ENCODE measurements around the gene RAD52. TPM values are rescaled to one million over a fixed set of nuclear protein-coding genes. Genes with fewer than 3 reads are reported as not detected.

The RAD52 gene
- total RNA-seq, 1 experiment from 2014 or later: 19.2 TPM

DNA sequence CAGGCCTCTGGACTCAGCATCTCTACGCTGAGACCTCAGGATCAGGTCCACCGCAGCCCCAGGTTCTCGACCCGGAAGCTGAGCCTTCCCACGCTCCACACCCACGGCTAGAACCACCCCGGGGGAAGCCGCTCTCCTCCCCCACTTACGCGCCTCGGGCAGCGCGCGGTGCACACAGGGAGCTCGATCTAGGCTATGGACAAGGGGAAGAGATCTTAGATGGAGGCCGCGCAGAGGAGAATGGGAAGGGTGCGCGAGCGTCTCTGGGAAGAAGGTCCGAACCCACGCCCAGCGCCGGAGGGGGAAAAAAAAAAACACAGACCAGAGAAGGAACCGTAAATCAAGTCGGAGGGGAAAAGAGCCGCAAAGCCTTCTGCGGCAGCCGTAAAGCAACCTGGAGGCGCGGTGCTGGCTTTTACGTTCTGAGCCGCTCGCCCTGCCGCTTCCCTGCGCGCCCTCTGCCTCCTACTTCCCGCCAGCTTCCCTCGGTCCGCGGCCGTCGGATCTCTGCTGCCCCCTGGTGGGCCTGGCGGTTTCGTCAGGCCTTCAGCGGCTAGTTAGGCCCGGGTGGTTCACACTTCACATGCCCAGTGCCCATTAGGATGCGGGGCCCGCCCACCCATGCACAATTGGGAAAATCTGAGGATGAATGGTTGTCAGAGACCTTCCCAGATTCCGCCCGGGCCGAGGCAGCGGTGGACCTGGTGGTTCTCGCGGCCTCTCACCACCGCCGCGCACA, at the start of gene RAD52 (continued):
- TF ChIP-seq, protein P1, sequence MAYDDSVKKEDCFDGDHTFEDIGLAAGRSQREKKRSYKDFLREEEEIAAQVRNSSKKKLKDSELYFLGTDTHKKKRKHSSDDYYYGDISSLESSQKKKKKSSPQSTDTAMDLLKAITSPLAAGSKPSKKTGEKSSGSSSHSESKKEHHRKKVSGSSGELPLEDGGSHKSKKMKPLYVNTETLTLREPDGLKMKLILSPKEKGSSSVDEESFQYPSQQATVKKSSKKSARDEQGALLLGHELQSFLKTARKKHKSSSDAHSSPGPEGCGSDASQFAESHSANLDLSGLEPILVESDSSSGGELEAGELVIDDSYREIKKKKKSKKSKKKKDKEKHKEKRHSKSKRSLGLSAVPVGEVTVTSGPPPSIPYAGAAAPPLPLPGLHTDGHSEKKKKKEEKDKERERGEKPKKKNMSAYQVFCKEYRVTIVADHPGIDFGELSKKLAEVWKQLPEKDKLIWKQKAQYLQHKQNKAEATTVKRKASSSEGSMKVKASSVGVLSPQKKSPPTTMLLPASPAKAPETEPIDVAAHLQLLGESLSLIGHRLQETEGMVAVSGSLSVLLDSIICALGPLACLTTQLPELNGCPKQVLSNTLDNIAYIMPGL (CRISPR knock-in tag; IDR thresholded peaks at IDR 0.05): peak; percentile 82
- TF ChIP-seq, protein P2, sequence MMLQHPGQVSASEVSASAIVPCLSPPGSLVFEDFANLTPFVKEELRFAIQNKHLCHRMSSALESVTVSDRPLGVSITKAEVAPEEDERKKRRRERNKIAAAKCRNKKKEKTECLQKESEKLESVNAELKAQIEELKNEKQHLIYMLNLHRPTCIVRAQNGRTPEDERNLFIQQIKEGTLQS (CRISPR knock-in tag; conservative IDR thresholded peaks at IDR 0.05): no peak
- TF ChIP-seq ZNF423 (CRISPR knock-in tag; IDR thresholded peaks at IDR 0.05) (no peak), NR1H2 (CRISPR knock-in tag; IDR thresholded peaks at IDR 0.05) (no peak), PRRX2 (CRISPR knock-in tag; IDR thresholded peaks at IDR 0.05) (no peak), ZNF232 (CRISPR knock-in tag; IDR thresholded peaks at IDR 0.05) (0 out of 2 replicates have a peak, but pooled peaks have one; percentile 36), ZBTB21 (CRISPR knock-in tag; IDR thresholded peaks at IDR 0.05; ENCODE audit: borderline replicate concordance) (0 out of 2 replicates have a peak, but pooled peaks have one; percentile 63), SMAD4 (CRISPR knock-in tag; IDR thresholded peaks at IDR 0.05) (no peak), SOX15 (CRISPR knock-in tag; IDR thresholded peaks at IDR 0.05) (no peak), ZNF671 (CRISPR knock-in tag; IDR thresholded peaks at IDR 0.05) (no peak), ZNF396 (CRISPR knock-in tag; IDR thresholded peaks at IDR 0.05; ENCODE audit: borderline replicate concordance) (no peak), MXD4 (CRISPR knock-in tag; IDR thresholded peaks at IDR 0.05; ENCODE audit: borderline replicate concordance) (no peak), EMX1 (CRISPR knock-in tag; IDR thresholded peaks at IDR 0.05) (no peak), TEAD1 (CRISPR knock-in tag; IDR thresholded peaks at IDR 0.05) (peak; percentile 62; the same call in 1 of the 2 replicates), ZNF416 (CRISPR knock-in tag; IDR thresholded peaks at IDR 0.05) (0 out of 2 replicates have a peak, but pooled peaks have one; percentile 2), ZNF263 (CRISPR knock-in tag; IDR thresholded peaks at IDR 0.05; ENCODE audit: low read depth) (no peak), RELA (CRISPR knock-in tag; IDR thresholded peaks at IDR 0.05; ENCODE audit: borderline replicate concordance) (no peak)
- TF ChIP-seq, protein P3, sequence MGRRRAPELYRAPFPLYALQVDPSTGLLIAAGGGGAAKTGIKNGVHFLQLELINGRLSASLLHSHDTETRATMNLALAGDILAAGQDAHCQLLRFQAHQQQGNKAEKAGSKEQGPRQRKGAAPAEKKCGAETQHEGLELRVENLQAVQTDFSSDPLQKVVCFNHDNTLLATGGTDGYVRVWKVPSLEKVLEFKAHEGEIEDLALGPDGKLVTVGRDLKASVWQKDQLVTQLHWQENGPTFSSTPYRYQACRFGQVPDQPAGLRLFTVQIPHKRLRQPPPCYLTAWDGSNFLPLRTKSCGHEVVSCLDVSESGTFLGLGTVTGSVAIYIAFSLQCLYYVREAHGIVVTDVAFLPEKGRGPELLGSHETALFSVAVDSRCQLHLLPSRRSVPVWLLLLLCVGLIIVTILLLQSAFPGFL (CRISPR knock-in tag; IDR thresholded peaks at IDR 0.05; ENCODE audit: borderline replicate concordance): no peak
- TF ChIP-seq, protein P4, sequence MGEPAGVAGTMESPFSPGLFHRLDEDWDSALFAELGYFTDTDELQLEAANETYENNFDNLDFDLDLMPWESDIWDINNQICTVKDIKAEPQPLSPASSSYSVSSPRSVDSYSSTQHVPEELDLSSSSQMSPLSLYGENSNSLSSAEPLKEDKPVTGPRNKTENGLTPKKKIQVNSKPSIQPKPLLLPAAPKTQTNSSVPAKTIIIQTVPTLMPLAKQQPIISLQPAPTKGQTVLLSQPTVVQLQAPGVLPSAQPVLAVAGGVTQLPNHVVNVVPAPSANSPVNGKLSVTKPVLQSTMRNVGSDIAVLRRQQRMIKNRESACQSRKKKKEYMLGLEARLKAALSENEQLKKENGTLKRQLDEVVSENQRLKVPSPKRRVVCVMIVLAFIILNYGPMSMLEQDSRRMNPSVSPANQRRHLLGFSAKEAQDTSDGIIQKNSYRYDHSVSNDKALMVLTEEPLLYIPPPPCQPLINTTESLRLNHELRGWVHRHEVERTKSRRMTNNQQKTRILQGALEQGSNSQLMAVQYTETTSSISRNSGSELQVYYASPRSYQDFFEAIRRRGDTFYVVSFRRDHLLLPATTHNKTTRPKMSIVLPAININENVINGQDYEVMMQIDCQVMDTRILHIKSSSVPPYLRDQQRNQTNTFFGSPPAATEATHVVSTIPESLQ (CRISPR knock-in tag; IDR thresholded peaks at IDR 0.05): no peak
- TF ChIP-seq, protein P5, sequence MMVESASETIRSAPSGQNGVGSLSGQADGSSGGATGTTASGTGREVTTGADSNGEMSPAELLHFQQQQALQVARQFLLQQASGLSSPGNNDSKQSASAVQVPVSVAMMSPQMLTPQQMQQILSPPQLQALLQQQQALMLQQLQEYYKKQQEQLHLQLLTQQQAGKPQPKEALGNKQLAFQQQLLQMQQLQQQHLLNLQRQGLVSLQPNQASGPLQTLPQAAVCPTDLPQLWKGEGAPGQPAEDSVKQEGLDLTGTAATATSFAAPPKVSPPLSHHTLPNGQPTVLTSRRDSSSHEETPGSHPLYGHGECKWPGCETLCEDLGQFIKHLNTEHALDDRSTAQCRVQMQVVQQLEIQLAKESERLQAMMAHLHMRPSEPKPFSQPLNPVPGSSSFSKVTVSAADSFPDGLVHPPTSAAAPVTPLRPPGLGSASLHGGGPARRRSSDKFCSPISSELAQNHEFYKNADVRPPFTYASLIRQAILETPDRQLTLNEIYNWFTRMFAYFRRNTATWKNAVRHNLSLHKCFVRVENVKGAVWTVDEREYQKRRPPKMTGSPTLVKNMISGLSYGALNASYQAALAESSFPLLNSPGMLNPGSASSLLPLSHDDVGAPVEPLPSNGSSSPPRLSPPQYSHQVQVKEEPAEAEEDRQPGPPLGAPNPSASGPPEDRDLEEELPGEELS (CRISPR knock-in tag; IDR thresholded peaks at IDR 0.05): no peak; the same call in none of the 2 replicates
- TF ChIP-seq, protein P6, sequence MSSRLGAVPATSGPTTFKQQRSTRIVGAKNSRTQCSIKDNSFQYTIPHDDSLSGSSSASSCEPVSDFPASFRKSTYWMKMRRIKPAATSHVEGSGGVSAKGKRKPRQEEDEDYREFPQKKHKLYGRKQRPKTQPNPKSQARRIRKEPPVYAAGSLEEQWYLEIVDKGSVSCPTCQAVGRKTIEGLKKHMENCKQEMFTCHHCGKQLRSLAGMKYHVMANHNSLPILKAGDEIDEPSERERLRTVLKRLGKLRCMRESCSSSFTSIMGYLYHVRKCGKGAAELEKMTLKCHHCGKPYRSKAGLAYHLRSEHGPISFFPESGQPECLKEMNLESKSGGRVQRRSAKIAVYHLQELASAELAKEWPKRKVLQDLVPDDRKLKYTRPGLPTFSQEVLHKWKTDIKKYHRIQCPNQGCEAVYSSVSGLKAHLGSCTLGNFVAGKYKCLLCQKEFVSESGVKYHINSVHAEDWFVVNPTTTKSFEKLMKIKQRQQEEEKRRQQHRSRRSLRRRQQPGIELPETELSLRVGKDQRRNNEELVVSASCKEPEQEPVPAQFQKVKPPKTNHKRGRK (CRISPR knock-in tag; IDR thresholded peaks at IDR 0.05; ENCODE audit: borderline replicate concordance): no peak
- TF ChIP-seq, protein P7, sequence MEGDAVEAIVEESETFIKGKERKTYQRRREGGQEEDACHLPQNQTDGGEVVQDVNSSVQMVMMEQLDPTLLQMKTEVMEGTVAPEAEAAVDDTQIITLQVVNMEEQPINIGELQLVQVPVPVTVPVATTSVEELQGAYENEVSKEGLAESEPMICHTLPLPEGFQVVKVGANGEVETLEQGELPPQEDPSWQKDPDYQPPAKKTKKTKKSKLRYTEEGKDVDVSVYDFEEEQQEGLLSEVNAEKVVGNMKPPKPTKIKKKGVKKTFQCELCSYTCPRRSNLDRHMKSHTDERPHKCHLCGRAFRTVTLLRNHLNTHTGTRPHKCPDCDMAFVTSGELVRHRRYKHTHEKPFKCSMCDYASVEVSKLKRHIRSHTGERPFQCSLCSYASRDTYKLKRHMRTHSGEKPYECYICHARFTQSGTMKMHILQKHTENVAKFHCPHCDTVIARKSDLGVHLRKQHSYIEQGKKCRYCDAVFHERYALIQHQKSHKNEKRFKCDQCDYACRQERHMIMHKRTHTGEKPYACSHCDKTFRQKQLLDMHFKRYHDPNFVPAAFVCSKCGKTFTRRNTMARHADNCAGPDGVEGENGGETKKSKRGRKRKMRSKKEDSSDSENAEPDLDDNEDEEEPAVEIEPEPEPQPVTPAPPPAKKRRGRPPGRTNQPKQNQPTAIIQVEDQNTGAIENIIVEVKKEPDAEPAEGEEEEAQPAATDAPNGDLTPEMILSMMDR (IDR thresholded peaks at IDR 0.05): peak; percentile 86
- TF ChIP-seq, protein P8, sequence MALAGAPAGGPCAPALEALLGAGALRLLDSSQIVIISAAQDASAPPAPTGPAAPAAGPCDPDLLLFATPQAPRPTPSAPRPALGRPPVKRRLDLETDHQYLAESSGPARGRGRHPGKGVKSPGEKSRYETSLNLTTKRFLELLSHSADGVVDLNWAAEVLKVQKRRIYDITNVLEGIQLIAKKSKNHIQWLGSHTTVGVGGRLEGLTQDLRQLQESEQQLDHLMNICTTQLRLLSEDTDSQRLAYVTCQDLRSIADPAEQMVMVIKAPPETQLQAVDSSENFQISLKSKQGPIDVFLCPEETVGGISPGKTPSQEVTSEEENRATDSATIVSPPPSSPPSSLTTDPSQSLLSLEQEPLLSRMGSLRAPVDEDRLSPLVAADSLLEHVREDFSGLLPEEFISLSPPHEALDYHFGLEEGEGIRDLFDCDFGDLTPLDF (CRISPR knock-in tag; IDR thresholded peaks at IDR 0.05): no peak
- TF ChIP-seq, protein P9, sequence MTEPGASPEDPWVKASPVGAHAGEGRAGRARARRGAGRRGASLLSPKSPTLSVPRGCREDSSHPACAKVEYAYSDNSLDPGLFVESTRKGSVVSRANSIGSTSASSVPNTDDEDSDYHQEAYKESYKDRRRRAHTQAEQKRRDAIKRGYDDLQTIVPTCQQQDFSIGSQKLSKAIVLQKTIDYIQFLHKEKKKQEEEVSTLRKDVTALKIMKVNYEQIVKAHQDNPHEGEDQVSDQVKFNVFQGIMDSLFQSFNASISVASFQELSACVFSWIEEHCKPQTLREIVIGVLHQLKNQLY (CRISPR knock-in tag; IDR thresholded peaks at IDR 0.05): no peak
- TF ChIP-seq, protein P10, sequence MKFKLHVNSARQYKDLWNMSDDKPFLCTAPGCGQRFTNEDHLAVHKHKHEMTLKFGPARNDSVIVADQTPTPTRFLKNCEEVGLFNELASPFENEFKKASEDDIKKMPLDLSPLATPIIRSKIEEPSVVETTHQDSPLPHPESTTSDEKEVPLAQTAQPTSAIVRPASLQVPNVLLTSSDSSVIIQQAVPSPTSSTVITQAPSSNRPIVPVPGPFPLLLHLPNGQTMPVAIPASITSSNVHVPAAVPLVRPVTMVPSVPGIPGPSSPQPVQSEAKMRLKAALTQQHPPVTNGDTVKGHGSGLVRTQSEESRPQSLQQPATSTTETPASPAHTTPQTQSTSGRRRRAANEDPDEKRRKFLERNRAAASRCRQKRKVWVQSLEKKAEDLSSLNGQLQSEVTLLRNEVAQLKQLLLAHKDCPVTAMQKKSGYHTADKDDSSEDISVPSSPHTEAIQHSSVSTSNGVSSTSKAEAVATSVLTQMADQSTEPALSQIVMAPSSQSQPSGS (CRISPR knock-in tag; IDR thresholded peaks at IDR 0.05; ENCODE audit: borderline replicate concordance, low read depth): no peak

Measured in WTC11 (cell line).